Karpas-422 (cell line): ENCODE data around the gene PLEKHA8. TPM values are rescaled to one million over a fixed set of nuclear protein-coding genes. Genes with fewer than 3 reads are reported as not detected.
"Not testable (repeated sequence)": the region's sequence is repeated elsewhere in the genome, so short reads cannot be mapped to it uniquely, and the experiment has no call there.

Experiments
- DNase-seq: peaks from one replicate; pipeline ENCODE4 v3.0.0-alpha.2; 2015
- H2AFZ ChIP-seq: fragments of 200-600 bp; sonication (generic); 2 replicates; pipeline ENCODE4 v1.6.1; 2014; ENCODE audit warnings: antibody characterized with exemption, low read length, mixed read lengths
- H3K27ac ChIP-seq: fragments of 200-600 bp; sonication (generic); 2 replicates; pipeline ENCODE4 v1.5.1; 2014; ENCODE audit warnings: mild to moderate bottlenecking, low read length, moderate library complexity
- H3K27me3 ChIP-seq: fragments of 200-600 bp; sonication (generic); 2 replicates; pipeline ENCODE4 v1.6.1; 2014; ENCODE audit warnings: low read length, mixed read lengths
- H3K36me3 ChIP-seq: fragments of 200-600 bp; sonication (generic); 2 replicates; pipeline ENCODE4 v1.6.1; 2014; ENCODE audit warnings: low read length, mixed read lengths; ENCODE audit not compliant: insufficient read depth
- H3K4me1 ChIP-seq: fragments of 200-600 bp; sonication (generic); 2 replicates; pipeline ENCODE4 v1.6.1; 2014; ENCODE audit warnings: mild to moderate bottlenecking, low read length, mixed read lengths
- H3K4me2 ChIP-seq: fragments of 200-600 bp; sonication (generic); 2 replicates; pipeline ENCODE4 v1.6.1; 2014; ENCODE audit warnings: low read length, low read depth, mild to moderate bottlenecking; ENCODE audit not compliant: poor library complexity, severe bottlenecking
- H3K4me3 ChIP-seq: fragments of 200-600 bp; sonication (generic); 2 replicates; pipeline ENCODE4 v1.5.1; 2014; ENCODE audit warnings: mild to moderate bottlenecking, antibody characterized with exemption, low read length, mixed read lengths
- H3K79me2 ChIP-seq: fragments of 200-600 bp; sonication (generic); 2 replicates; pipeline ENCODE4 v1.6.1; 2014; ENCODE audit warnings: mild to moderate bottlenecking, low read length, mixed read lengths
- H3K9ac ChIP-seq: fragments of 200-600 bp; sonication (generic); 2 replicates; pipeline ENCODE4 v1.6.0; 2014; ENCODE audit warnings: low read length
- H3K9me2 ChIP-seq: fragments of 200-600 bp; sonication (generic), shearing (Covaris generic); replicated peaks from 2 replicates; pipeline ENCODE4 v1.6.0; 2014; ENCODE audit warnings: mild to moderate bottlenecking, low read length, moderate library complexity; ENCODE audit not compliant: insufficient read depth
- H3K9me3 ChIP-seq: fragments of 300-700, 200-600 bp; sonication (generic); 2 replicates; pipeline ENCODE4 v1.6.1; 2014; ENCODE audit warnings: low read length, mixed read lengths
- H4K20me1 ChIP-seq: fragments of 200-600 bp; sonication (generic); 2 replicates; pipeline ENCODE4 v1.6.1; 2014; ENCODE audit warnings: mild to moderate bottlenecking, antibody characterized with exemption, low read length, low read depth; ENCODE audit not compliant: insufficient read depth
- total RNA-seq: library from RNA; depleted of rRNA; stranded (reverse); fragments of >200 nt; shearing (Covaris generic); gene quantifications from 2 replicates; pipeline ENCODE4 v1.2.3, GENCODE V29; 2014; ENCODE audit warnings: low replicate concordance

Gene PLEKHA8
- total RNA-seq, 1 experiment from 2014 or later, result 41.0 TPM

GRCh38 chr7:30093420-30093952, 65.3 kb downstream of the PLEKHA8 start:
- Histone ChIP-seq H3K9me2 (no peaks in the 10 kb centered on the region), H3K4me3 (no peak overlapping the region)

DNA sequence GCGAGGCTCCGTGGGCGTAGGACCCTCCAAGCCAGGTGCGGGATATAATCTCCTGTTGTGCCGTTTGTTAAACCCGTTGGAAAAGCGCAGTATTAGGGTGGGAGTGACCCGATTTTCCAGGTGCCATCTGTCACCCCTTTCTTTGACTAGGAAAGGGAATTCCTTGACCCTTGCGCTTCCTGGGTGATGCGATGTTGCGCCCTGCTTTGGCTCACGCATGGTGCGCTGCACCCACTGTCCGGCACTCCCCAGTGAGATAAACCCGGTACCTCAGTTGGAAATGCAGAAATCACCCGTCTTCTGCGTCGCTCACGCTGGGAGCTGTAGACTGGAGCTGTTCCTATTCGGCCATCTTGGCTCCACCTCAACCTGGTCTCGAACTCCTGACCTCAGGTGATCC, 70.4 kb downstream of the PLEKHA8 start:
- H2AFZ ChIP-seq, H3K9ac ChIP-seq, H3K36me3 ChIP-seq, H4K20me1 ChIP-seq, H3K9me2 ChIP-seq, DNase-seq, H3K79me2 ChIP-seq, H3K4me3 ChIP-seq, H3K9me3 ChIP-seq, H3K27me3 ChIP-seq, H3K27ac ChIP-seq, H3K4me1 ChIP-seq, H3K4me2 ChIP-seq: not testable (repeated sequence)

More at GRCh38 chr7:30093420-30093952, 65.3 kb downstream of the PLEKHA8 start:
- Histone ChIP-seq H3K9ac (no peak overlapping the region), H3K36me3 (no peaks in the 10 kb centered on the region), H4K20me1 (no peaks in the 10 kb centered on the region), H3K4me2 (no peak overlapping the region), H3K79me2 (no peaks in the 10 kb centered on the region), H2AFZ (no peak overlapping the region), H3K4me1 (no peaks in the 10 kb centered on the region), H3K9me3 (no peaks in the 10 kb centered on the region), H3K27me3 (no peaks in the 10 kb centered on the region), H3K27ac (no peak overlapping the region)
- no peak for DNase-seq

- no peak for DNase-seq
These were observed 74.1 kb downstream of the PLEKHA8 start for GRCh38 chr7:30102281-30102680.

GRCh38 chr7:30104157-30104556, 75.9 kb downstream of the PLEKHA8 start:
- no peaks in the 10 kb centered on the region for H4K20me1 ChIP-seq
- no peak overlapping the region for H3K9ac ChIP-seq
- DNase-seq, result no peak
- H3K27ac ChIP-seq, result no peak overlapping the region
- no peaks in the 10 kb centered on the region for H3K27me3 ChIP-seq
- peaks cover 8% of the 10 kb centered on the region for H3K4me1 ChIP-seq
- H2AFZ ChIP-seq, result no peak overlapping the region
- H3K4me3 ChIP-seq, result no peak overlapping the region
- H3K36me3 ChIP-seq, result peaks cover 5% of the 10 kb centered on the region; the same call in 1 of the 2 replicates
- H3K79me2 ChIP-seq, result no peaks in the 10 kb centered on the region
- no peaks in the 10 kb centered on the region for H3K9me2 ChIP-seq
- H3K4me2 ChIP-seq, result no peak overlapping the region
- H3K9me3 ChIP-seq, result no peaks in the 10 kb centered on the region; the same call in none of the 2 replicates

More at GRCh38 chr7:30102281-30102680, 74.1 kb downstream of the PLEKHA8 start:
- Histone ChIP-seq H3K9me2 (no peaks in the 10 kb centered on the region), H3K27me3 (no peaks in the 10 kb centered on the region), H2AFZ (no peak overlapping the region), H3K9me3 (no peaks in the 10 kb centered on the region), H3K27ac (no peak overlapping the region; the same call in 1 of the 2 replicates), H3K4me3 (no peak overlapping the region), H3K4me1 (peaks cover 8% of the 10 kb centered on the region), H3K36me3 (no peaks in the 10 kb centered on the region), H4K20me1 (no peaks in the 10 kb centered on the region), H3K79me2 (no peaks in the 10 kb centered on the region), H3K4me2 (no peak overlapping the region), H3K9ac (no peak overlapping the region)

DNA sequence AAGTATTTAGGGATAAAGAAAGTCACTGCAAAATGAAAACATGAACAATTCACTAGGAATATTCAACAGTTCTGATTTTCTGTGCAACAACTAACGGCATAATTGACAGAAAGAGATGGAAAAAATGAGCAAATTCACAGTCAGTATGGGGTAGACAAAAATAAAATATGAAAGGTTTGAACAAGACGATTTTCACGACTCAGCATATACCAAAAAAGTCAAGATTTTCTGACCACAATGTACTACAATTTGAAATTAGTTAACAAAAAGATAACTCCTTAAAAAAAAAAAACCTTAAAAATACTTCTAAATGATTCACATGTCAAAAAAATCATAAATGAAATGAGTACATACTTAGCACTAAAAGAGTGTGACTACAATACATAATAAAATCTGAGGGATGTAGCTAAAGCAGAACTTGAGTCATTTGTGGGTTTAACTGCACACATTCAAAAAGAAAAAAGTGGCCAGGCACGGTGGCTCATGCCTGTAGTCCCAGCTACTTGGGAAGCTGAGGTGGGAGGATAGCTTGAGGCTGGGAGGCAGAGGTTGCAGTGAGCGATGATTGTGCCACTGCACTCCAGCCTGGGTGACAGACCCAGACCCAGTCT, 84.0 kb downstream of the PLEKHA8 start:
- Histone ChIP-seq H3K9me3 (peaks cover 9% of the 10 kb centered on the region), H3K4me1 (peaks cover 34% of the 10 kb centered on the region), H3K79me2 (no peaks in the 10 kb centered on the region), H3K9me2 (no peaks in the 10 kb centered on the region), H3K36me3 (peaks cover 21% of the 10 kb centered on the region), H2AFZ (no peak overlapping the region), H3K27ac (no peak overlapping the region), H3K27me3 (no peaks in the 10 kb centered on the region), H3K9ac (no peak overlapping the region), H4K20me1 (no peaks in the 10 kb centered on the region), H3K4me2 (no peak overlapping the region), H3K4me3 (no peak overlapping the region)
- DNase-seq, result no peak

GRCh38 chr7:30113144-30113543, 84.9 kb downstream of the PLEKHA8 start:
- Histone ChIP-seq H4K20me1 (no peaks in the 10 kb centered on the region), H3K79me2 (no peaks in the 10 kb centered on the region), H3K9me2 (no peaks in the 10 kb centered on the region), H3K9ac (no peak overlapping the region), H3K9me3 (peaks cover 9% of the 10 kb centered on the region), H3K27ac (peak overlapping the region; percentile 95), H2AFZ (no peak overlapping the region), H3K36me3 (peaks cover 21% of the 10 kb centered on the region), H3K4me1 (peaks cover 43% of the 10 kb centered on the region), H3K27me3 (no peaks in the 10 kb centered on the region), H3K4me3 (0 out of 2 replicates have a peak overlapping the region, but pooled peaks have one; percentile 1), H3K4me2 (no peak overlapping the region)
- DNase-seq, result no peak

GRCh38 chr7:30114536-30115238, 86.5 kb downstream of the PLEKHA8 start:
- peak; percentile 83 for DNase-seq
- peak overlapping the region; percentile 6; the same call in 1 of the 2 replicates for H2AFZ ChIP-seq
- H4K20me1 ChIP-seq, result no peaks in the 10 kb centered on the region
- H3K9me2 ChIP-seq, result no peaks in the 10 kb centered on the region
- H3K36me3 ChIP-seq, result peaks cover 17% of the 10 kb centered on the region
- H3K9ac ChIP-seq, result peak overlapping the region; percentile 42
- peaks cover 54% of the 10 kb centered on the region for H3K4me1 ChIP-seq
- H3K4me2 ChIP-seq, result peak overlapping the region; percentile 53
- H3K79me2 ChIP-seq, result no peaks in the 10 kb centered on the region
- H3K4me3 ChIP-seq, result peak overlapping the region; percentile 30
- H3K27ac ChIP-seq, result peak overlapping the region; percentile 95
- no peaks in the 10 kb centered on the region for H3K27me3 ChIP-seq
- H3K9me3 ChIP-seq, result peaks cover 9% of the 10 kb centered on the region

DNA sequence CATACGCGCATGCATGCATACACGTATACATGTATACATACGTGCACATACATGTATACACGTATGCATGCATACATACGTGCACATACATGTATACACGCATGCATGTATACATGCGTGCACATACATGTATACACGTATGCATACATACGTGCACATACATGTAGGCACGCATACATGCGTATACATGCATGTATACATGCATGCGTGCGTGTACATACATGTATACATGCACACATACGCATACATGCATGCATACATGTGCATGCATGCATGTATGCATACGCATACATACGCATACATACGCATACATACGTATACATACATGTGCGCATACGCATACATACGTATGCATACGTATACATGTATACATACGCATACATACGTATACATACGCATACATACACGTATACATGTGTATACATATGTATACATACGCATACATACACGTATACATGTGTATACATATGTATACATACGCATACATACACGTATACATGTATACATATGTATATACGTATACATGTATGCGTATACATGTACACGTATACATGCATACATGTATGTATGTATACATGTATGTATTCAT, 87.6 kb downstream of the PLEKHA8 start:
- H3K36me3 ChIP-seq, result peaks cover 19% of the 10 kb centered on the region
- peak overlapping the region; percentile 30 for H3K4me2 ChIP-seq
- DNase-seq, result no peak
- H3K4me3 ChIP-seq, result no peak overlapping the region
- H3K9me2 ChIP-seq, result no peaks in the 10 kb centered on the region
- no peak overlapping the region for H2AFZ ChIP-seq
- no peak overlapping the region for H3K9ac ChIP-seq
- H3K27me3 ChIP-seq, result no peaks in the 10 kb centered on the region
- H4K20me1 ChIP-seq, result no peaks in the 10 kb centered on the region
- peaks cover 65% of the 10 kb centered on the region for H3K4me1 ChIP-seq
- H3K79me2 ChIP-seq, result no peaks in the 10 kb centered on the region
- H3K27ac ChIP-seq, result peak overlapping the region; percentile 95
- peaks cover 12% of the 10 kb centered on the region for H3K9me3 ChIP-seq
